OCI-LY1 (cell line): ENCODE measurements around the gene DNAAF9.
"Not testable (repeated sequence)": the region's sequence is repeated elsewhere in the genome, so short reads cannot be mapped to it uniquely, and the experiment has no call there.

Experiments
- H2AFZ ChIP-seq: fragments of 200-600 bp; sonication (generic), shearing (Covaris generic); 2 replicates; pipeline ENCODE4 v1.6.0; 2014; ENCODE audit warnings: antibody characterized with exemption, mild to moderate bottlenecking, low read length
- H3F3A ChIP-seq: fragments of 200-600 bp; sonication (generic), shearing (Covaris generic); 2 replicates; pipeline ENCODE4 v1.6.0; 2014; ENCODE audit warnings: mild to moderate bottlenecking, antibody characterized with exemption, low read length, moderate library complexity; ENCODE audit not compliant: insufficient read depth
- H3K27ac ChIP-seq: fragments of 200-600 bp; sonication (generic); 2 replicates; pipeline ENCODE4 v1.5.1; 2014; ENCODE audit warnings: low read length, mixed run types, mild to moderate bottlenecking, low read depth; ENCODE audit not compliant: poor library complexity, severe bottlenecking
- H3K27me3 ChIP-seq: fragments of 200-600 bp; sonication (generic); 2 replicates; pipeline ENCODE4 v1.6.0; 2014; ENCODE audit warnings: antibody characterized with exemption, mild to moderate bottlenecking, low read length, moderate library complexity; ENCODE audit not compliant: insufficient read depth
- H3K36me3 ChIP-seq: fragments of 200-600 bp; sonication (generic); 2 replicates; pipeline ENCODE4 v1.6.1; 2014; ENCODE audit warnings: mild to moderate bottlenecking, antibody characterized with exemption, low read length, moderate library complexity, mixed read lengths; ENCODE audit not compliant: insufficient read depth
- H3K4me1 ChIP-seq: fragments of 200-600 bp; sonication (generic); 2 replicates; pipeline ENCODE4 v1.5.1; 2014; ENCODE audit warnings: mild to moderate bottlenecking, low read length, moderate library complexity; ENCODE audit not compliant: insufficient read depth, severe bottlenecking
- H3K4me2 ChIP-seq: fragments of 200-600 bp; sonication (generic), shearing (Covaris generic); 2 replicates; pipeline ENCODE4 v1.6.1; 2014; ENCODE audit warnings: low read length
- H3K4me3 ChIP-seq: fragments of 200-600 bp; sonication (generic); 2 replicates; pipeline ENCODE4 v1.5.1; 2014; ENCODE audit warnings: low read length, low read depth, mild to moderate bottlenecking, mixed read lengths; ENCODE audit not compliant: poor library complexity, severe bottlenecking
- H3K79me2 ChIP-seq: fragments of 200-600 bp; shearing (Covaris generic); 2 replicates; pipeline ENCODE4 v1.6.1; 2016; ENCODE audit warnings: mixed run types, low read length, mixed read lengths; ENCODE audit not compliant: insufficient read depth
- H3K9ac ChIP-seq: fragments of 200-600 bp; sonication (generic), shearing (Covaris generic); 2 replicates; pipeline ENCODE4 v1.6.1; 2014; ENCODE audit warnings: mild to moderate bottlenecking, low read length, mixed read lengths
- H3K9me2 ChIP-seq: fragments of 200-600 bp; sonication (generic), shearing (Covaris generic); 2 replicates; pipeline ENCODE4 v1.6.1; 2014; ENCODE audit warnings: low read depth, mild to moderate bottlenecking, low read length, mixed read lengths
- H3K9me3 ChIP-seq: fragments of 200-600 bp; shearing (Covaris generic); 2 replicates; pipeline ENCODE4 v1.6.1; 2014; ENCODE audit warnings: low read length, mixed read lengths
- H4K20me1 ChIP-seq: fragments of 200-600 bp; sonication (generic), shearing (Covaris generic); 2 replicates; pipeline ENCODE4 v1.6.0; 2016; ENCODE audit warnings: mild to moderate bottlenecking, low read length; ENCODE audit not compliant: insufficient read depth
- EZH2 ChIP-seq: fragments of 200-600 bp; sonication (generic), shearing (Covaris generic); IDR thresholded peaks from 2 replicates; pipeline ENCODE4 v1.8.0; 2017; ENCODE audit warnings: borderline replicate concordance, mixed run types, mild to moderate bottlenecking, antibody characterized with exemption, low read length, moderate library complexity, mixed read lengths
- TF ChIP-seq, protein P1 (sequence below): fragments of 200-600 bp; sonication (generic), shearing (Covaris generic); IDR thresholded peaks from 2 replicates; pipeline ENCODE4 v1.5.1; 2017; ENCODE audit warnings: mild to moderate bottlenecking, antibody characterized with exemption, low read length, moderate library complexity, mixed read lengths

The DNAAF9 gene

DNA sequence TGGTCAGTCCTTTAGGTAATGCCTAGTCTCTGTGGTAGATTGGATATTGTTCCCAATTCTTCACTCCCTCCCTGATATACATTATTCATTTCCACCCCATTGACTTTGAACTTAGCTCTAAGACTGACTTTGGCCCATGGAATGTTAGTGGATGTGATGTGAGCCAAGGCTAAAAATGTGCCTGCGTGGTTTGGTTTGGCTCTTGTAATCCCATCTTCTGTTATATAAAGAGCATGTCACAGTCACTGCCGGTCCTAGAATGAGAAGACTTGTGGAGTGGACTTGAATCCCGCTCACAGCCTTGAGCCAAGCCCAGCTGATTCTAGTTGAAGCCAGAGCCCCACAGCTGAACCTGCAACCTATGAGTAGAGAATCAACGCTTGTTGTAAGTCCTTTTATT lies 23.6 kb upstream of the DNAAF9 start:
- Histone ChIP-seq H4K20me1 (no peaks in the 10 kb centered on the region), H2AFZ (no peak overlapping the region), H3K27ac (no peak overlapping the region), H3K36me3 (no peaks in the 10 kb centered on the region), H3K79me2 (no peaks in the 10 kb centered on the region), H3K9ac (no peak overlapping the region), H3K4me1 (no peaks in the 10 kb centered on the region), H3K4me2 (no peak overlapping the region), H3K27me3 (no peaks in the 10 kb centered on the region; the same call in 1 of the 2 replicates), H3K9me3 (no peaks in the 10 kb centered on the region), H3K4me3 (no peak overlapping the region), H3F3A (no peaks in the 10 kb centered on the region), H3K9me2 (no peaks in the 10 kb centered on the region)
- no peak for TF ChIP-seq EZH2
- TF ChIP-seq, protein P1, sequence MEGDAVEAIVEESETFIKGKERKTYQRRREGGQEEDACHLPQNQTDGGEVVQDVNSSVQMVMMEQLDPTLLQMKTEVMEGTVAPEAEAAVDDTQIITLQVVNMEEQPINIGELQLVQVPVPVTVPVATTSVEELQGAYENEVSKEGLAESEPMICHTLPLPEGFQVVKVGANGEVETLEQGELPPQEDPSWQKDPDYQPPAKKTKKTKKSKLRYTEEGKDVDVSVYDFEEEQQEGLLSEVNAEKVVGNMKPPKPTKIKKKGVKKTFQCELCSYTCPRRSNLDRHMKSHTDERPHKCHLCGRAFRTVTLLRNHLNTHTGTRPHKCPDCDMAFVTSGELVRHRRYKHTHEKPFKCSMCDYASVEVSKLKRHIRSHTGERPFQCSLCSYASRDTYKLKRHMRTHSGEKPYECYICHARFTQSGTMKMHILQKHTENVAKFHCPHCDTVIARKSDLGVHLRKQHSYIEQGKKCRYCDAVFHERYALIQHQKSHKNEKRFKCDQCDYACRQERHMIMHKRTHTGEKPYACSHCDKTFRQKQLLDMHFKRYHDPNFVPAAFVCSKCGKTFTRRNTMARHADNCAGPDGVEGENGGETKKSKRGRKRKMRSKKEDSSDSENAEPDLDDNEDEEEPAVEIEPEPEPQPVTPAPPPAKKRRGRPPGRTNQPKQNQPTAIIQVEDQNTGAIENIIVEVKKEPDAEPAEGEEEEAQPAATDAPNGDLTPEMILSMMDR, result no peak

DNA sequence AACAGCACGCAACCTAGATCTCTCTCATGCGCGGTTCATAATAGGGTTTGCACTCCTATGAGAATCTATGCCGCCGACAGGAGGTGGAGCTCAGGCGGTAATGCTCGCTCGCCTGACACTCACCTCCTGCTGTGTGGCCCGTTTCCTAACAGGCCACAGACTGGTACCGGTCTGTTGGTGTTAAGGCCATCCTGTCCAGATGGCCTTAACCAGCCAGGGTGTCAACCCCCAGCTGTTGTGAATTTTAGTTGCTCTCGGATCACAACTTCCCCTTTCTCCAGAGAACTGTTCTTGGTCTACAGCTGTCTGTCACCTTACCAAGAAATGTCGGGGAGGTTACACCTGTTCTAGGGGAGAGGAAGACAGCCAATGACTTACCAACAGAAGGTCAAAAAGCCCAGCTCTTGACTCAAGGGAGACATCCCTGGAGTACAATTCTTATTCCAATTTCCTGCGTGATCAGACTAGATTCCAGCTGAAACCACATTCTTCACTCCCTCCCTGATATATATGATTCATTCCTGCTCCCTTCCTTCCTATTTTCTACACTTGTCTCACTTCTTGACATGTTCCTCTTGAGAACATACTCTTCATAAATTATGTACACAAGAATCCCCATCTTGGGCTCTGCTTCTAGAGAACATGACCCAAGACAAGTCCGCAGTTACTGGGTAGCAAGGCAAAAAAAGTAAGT lies 23.1 kb upstream of the DNAAF9 start:
- no peaks in the 10 kb centered on the region for H3K79me2 ChIP-seq
- H3K27ac ChIP-seq, result no peak overlapping the region
- H3K4me2 ChIP-seq, result no peak overlapping the region
- no peaks in the 10 kb centered on the region for H3F3A ChIP-seq
- no peaks in the 10 kb centered on the region for H4K20me1 ChIP-seq
- no peak overlapping the region for H3K4me3 ChIP-seq
- H2AFZ ChIP-seq, result no peak overlapping the region
- H3K9ac ChIP-seq, result no peak overlapping the region
- no peaks in the 10 kb centered on the region for H3K9me2 ChIP-seq
- no peaks in the 10 kb centered on the region for H3K4me1 ChIP-seq
- no peaks in the 10 kb centered on the region; the same call in 1 of the 2 replicates for H3K27me3 ChIP-seq
- TF ChIP-seq, protein P1, result no peak
- TF ChIP-seq EZH2, result no peak
- no peaks in the 10 kb centered on the region for H3K9me3 ChIP-seq
- no peaks in the 10 kb centered on the region for H3K36me3 ChIP-seq

DNA sequence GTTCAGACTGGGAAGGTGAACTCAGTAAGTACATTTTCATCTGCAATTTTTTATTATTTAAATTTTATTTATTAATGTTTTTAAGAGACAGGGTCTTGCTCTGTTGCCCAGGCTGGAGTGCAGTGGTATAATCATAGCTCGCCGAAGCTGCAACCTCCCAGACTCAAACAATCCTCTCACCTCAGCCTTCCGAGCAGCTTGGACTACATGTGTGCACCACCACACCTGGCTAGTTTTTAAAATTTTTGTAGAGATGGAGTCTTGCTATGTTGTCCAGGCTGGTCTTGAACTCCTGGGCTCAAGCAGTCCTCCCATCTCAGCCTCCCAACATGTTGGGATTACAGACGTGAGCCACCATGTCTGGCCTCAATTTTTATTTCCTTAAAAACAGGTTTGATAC lies 19.3 kb upstream of the DNAAF9 start:
- H3K79me2 ChIP-seq, H3F3A ChIP-seq, H3K9ac ChIP-seq, H3K4me1 ChIP-seq, H4K20me1 ChIP-seq, H3K4me3 ChIP-seq, H3K36me3 ChIP-seq, H2AFZ ChIP-seq, H3K9me3 ChIP-seq, H3K4me2 ChIP-seq, H3K9me2 ChIP-seq, H3K27me3 ChIP-seq, H3K27ac ChIP-seq: not testable (repeated sequence)

DNA sequence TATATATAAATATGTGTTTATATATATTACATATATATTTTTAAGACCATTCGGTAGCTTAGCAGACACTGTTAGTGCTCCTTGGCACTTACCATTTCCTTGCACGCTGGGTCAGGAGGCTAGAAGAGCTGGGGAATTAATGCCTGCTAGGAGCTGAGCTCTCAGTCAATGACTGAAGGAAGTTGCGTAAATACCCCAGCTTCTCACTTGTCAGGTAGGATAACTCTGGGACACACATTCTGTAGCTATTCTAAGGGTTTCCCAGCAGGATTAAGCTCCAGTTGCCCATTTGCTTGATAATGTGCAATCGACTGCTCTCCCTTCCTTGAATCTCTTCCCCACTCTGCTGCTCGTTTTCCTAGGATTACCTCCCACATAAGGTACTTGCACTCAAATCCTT lies 15.7 kb upstream of the DNAAF9 start:
- Histone ChIP-seq H3K27ac (no peak overlapping the region), H3F3A (no peaks in the 10 kb centered on the region), H4K20me1 (no peaks in the 10 kb centered on the region), H3K9me2 (no peaks in the 10 kb centered on the region), H3K4me2 (no peak overlapping the region), H3K4me3 (no peak overlapping the region), H2AFZ (no peak overlapping the region), H3K36me3 (no peaks in the 10 kb centered on the region), H3K79me2 (no peaks in the 10 kb centered on the region), H3K27me3 (no peaks in the 10 kb centered on the region), H3K9me3 (no peaks in the 10 kb centered on the region), H3K4me1 (no peaks in the 10 kb centered on the region), H3K9ac (no peak overlapping the region)
- TF ChIP-seq EZH2, result no peak
- TF ChIP-seq, protein P1, result no peak
